PC-3 (cell line): ENCODE measurements around the gene PTPRE. TPM values are rescaled to one million over a fixed set of nuclear protein-coding genes. Genes with fewer than 3 reads are reported as not detected.

ENCODE experiments used
- ATAC-seq: fragments of 200-7000 bp; cut with Tn5 transposase; 2 replicates; pipeline ENCODE4 v1.9.1; 2020; ENCODE audit warnings: mild to moderate bottlenecking, moderate library complexity
- BruUV-seq: library from RNA; stranded (reverse); fragments of 400-500 nt; replicated peaks from 2 replicates; lab custom pipeline; 2021; lab: Mats Ljungman, UMichigan
- CTCF ChIA-PET: fragments of 300-600 bp; sonication (Branson Sonifier 250); formaldehyde crosslinking; loops from one replicate; lab custom pipeline; 2022; ENCODE audit warnings: antibody characterized with exemption; lab: Charles Lee
- POLR2A ChIA-PET: fragments of 300-600 bp; sonication (Branson Sonifier 250); formaldehyde crosslinking; loops from one replicate; lab custom pipeline; 2022; ENCODE audit warnings: antibody characterized with exemption; ENCODE audit not compliant: unreplicated experiment; lab: Charles Lee
- DNase-seq: peaks from one replicate; pipeline ENCODE4 v3.0.0-alpha.2; 2015
- H2AFZ ChIP-seq: fragments of 300-600 bp; sonication (generic); 2 replicates; pipeline ENCODE4 v1.6.0; 2016; ENCODE audit warnings: antibody characterized with exemption, low read length
- H3F3A ChIP-seq: fragments of 300-600 bp; sonication (generic); one replicate; pipeline ENCODE4 v1.6.0; 2017; ENCODE audit warnings: antibody characterized with exemption, low read length, control low read depth, mild to moderate bottlenecking; ENCODE audit not compliant: unreplicated experiment
- H3K27ac ChIP-seq: fragments of 300-600 bp; sonication (generic); 2 replicates; pipeline ENCODE4 v1.5.1; 2016; ENCODE audit warnings: mild to moderate bottlenecking, low read length
- H3K27me3 ChIP-seq: fragments of 300-600 bp; sonication (generic); 2 replicates; pipeline ENCODE4 v1.6.1; 2016; ENCODE audit warnings: low read length, mixed read lengths
- H3K36me3 ChIP-seq: fragments of 300-600 bp; sonication (generic); 2 replicates; pipeline ENCODE4 v1.6.1; 2016; ENCODE audit warnings: low read depth, mixed run types, low read length, mixed read lengths
- H3K4me1 ChIP-seq: fragments of 300-600 bp; sonication (generic); 2 replicates; pipeline ENCODE4 v1.5.1; 2016; ENCODE audit warnings: low read length; ENCODE audit not compliant: insufficient read depth
- H3K4me2 ChIP-seq: fragments of 300-600 bp; sonication (generic); 2 replicates; pipeline ENCODE4 v1.6.0; 2016; ENCODE audit warnings: low read length
- H3K4me3 ChIP-seq: fragments of 300-600 bp; sonication (generic); 2 replicates; pipeline ENCODE4 v1.5.1; 2016; ENCODE audit warnings: mild to moderate bottlenecking, low read length, mixed read lengths
- H3K79me2 ChIP-seq: fragments of 300-600 bp; sonication (generic); 2 replicates; pipeline ENCODE4 v1.6.1; 2017; ENCODE audit warnings: low read length, mixed read lengths
- H3K9ac ChIP-seq: fragments of 300-600 bp; sonication (generic); 2 replicates; pipeline ENCODE4 v1.6.0; 2016; ENCODE audit warnings: mild to moderate bottlenecking, low read length
- H3K9me2 ChIP-seq: fragments of 300-600 bp; sonication (generic); replicated peaks from 2 replicates; pipeline ENCODE4 v1.6.1; 2016; ENCODE audit warnings: mixed run types, low read length, mixed read lengths
- H3K9me3 ChIP-seq: fragments of 300-600 bp; sonication (generic); 2 replicates; pipeline ENCODE4 v1.6.1; 2016; ENCODE audit warnings: low read length, mixed read lengths
- H4K20me1 ChIP-seq: fragments of 300-600 bp; sonication (generic); 2 replicates; pipeline ENCODE4 v1.6.1; 2016; ENCODE audit warnings: low read length, mixed read lengths
- EZH2 ChIP-seq: fragments of 300-600 bp; sonication (generic); IDR thresholded peaks from one replicate; pipeline ENCODE4 v1.6.1; 2017; ENCODE audit warnings: antibody characterized with exemption, mild to moderate bottlenecking, low read length; ENCODE audit not compliant: unreplicated experiment
- EZH2phosphoT487 ChIP-seq: fragments of 300-600 bp; sonication (generic); IDR thresholded peaks from 2 replicates; pipeline ENCODE4 v1.6.1; 2018; ENCODE audit warnings: mild to moderate bottlenecking, antibody characterized with exemption, low read length, borderline replicate concordance
- intact Hi-C: fragments of 100-400 bp; cut with micrococcal nuclease; formaldehyde crosslinking; loops from 2 replicates; pipeline ENCODE4 v1.9.0; 2023
- total RNA-seq: library from RNA; depleted of rRNA; stranded (reverse); fragments of >200 nt; gene quantifications from 2 replicates; pipeline ENCODE4 v1.2.3, GENCODE V29; 2014
- TF ChIP-seq, protein P1 (sequence below): fragments of 300-600 bp; sonication (generic); conservative IDR thresholded peaks from 2 replicates; pipeline ENCODE4 v1.5.1; 2017; ENCODE audit warnings: antibody characterized with exemption, low read depth, mild to moderate bottlenecking, low read length

The PTPRE gene
- total RNA-seq, 1 experiment from 2014 or later = 3.1 TPM

DNA sequence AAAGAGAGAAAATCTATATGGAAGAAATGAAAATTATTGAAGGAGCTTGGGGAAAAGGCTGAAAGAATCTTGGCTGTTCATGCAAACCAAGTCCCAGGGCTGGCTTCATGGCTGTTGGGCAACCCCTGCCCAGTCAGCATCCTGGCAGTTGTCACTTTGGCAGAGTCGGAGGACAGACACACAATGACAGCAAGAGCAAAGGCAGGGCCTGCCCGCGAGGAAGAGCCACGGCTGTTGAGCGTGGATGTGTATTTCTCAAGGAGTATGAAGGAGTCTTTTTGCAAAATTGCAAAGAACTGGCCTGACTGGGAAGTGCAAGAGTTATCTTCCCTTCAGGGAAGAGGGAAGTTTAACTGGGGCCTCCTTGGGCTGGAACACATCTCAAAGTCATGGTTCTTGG is 11.7 kb downstream of the PTPRE start:
- Histone ChIP-seq H2AFZ (no peak overlapping the region), H3K27ac (no peak overlapping the region), H3K4me2 (no peak overlapping the region), H4K20me1 (no peaks in the 10 kb centered on the region), H3K9me2 (no peaks in the 10 kb centered on the region), H3K27me3 (no peaks in the 10 kb centered on the region), H3F3A (no peaks in the 10 kb centered on the region), H3K4me3 (no peak overlapping the region), H3K4me1 (peaks cover 23% of the 10 kb centered on the region), H3K9ac (no peak overlapping the region), H3K79me2 (no peaks in the 10 kb centered on the region), H3K9me3 (no peaks in the 10 kb centered on the region), H3K36me3 (no peaks in the 10 kb centered on the region)
- DNase-seq (no peak), ATAC-seq (no peak)
- TF ChIP-seq EZH2phosphoT487 (no peak), EZH2 (no peak)
- TF ChIP-seq, protein P1, sequence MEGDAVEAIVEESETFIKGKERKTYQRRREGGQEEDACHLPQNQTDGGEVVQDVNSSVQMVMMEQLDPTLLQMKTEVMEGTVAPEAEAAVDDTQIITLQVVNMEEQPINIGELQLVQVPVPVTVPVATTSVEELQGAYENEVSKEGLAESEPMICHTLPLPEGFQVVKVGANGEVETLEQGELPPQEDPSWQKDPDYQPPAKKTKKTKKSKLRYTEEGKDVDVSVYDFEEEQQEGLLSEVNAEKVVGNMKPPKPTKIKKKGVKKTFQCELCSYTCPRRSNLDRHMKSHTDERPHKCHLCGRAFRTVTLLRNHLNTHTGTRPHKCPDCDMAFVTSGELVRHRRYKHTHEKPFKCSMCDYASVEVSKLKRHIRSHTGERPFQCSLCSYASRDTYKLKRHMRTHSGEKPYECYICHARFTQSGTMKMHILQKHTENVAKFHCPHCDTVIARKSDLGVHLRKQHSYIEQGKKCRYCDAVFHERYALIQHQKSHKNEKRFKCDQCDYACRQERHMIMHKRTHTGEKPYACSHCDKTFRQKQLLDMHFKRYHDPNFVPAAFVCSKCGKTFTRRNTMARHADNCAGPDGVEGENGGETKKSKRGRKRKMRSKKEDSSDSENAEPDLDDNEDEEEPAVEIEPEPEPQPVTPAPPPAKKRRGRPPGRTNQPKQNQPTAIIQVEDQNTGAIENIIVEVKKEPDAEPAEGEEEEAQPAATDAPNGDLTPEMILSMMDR = no peak
- intact Hi-C loops = no loop called here
- BruUV-seq = no TSS peak
- CTCF ChIA-PET = interaction anchor here (0.5 kb wide), 1 partner anchor 19 kb away, joined by 3 read pairs; no protein-coding TSS in a partner anchor
- POLR2A ChIA-PET = no interaction called here

DNA sequence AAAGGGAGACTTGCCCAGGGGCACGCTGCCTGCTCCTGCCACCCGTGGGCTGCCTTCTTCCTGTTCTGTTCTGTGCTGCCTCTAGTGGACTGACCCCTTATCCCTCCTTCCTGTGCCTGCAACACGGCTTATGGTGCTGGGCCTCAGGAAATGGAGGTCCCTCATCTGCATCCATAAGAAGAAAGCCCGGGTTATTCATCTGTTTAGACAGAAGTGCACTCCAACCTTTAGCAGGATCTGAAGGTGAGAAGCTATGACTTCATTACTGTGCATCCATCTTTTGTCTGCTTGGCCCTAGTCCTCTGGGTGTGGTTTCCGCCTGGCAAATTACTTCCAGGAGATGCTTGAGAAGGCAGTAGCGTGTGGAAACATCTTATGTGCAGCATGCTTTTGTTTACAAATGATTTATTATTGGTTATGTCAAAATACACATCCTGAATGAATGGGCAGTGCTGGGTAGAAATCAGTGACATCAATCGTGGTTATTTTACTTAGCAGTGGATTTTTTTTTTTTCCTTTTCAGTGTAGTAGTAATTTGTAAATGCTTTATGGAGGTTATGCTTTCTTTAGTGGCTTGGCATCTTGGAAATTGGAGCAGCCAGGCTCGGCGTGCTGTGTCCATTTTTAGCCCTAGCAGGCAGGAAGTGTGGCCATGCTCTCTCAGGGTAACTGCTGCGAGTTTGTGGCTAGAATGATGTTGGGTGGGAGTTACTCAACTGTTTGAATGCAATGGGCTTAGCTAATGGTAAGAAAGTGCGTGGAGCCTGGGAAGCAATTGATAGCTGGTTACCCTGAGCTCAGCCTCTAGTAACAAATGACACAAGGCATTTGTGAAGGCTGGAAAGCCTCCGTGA is 12.7 kb downstream of the PTPRE start:
- no peaks in the 10 kb centered on the region for H3F3A ChIP-seq
- H3K36me3 ChIP-seq = no peaks in the 10 kb centered on the region
- H2AFZ ChIP-seq = no peak overlapping the region
- H3K27ac ChIP-seq = peak overlapping the region; percentile 65
- peak overlapping the region; percentile 27; the same call in 1 of the 2 replicates for H3K9ac ChIP-seq
- ChIA-PET POLR2A (no interaction called here), CTCF (interaction anchor here (0.5 kb wide), 1 partner anchor 20 kb away, joined by 3 read pairs; no protein-coding TSS in a partner anchor)
- peaks cover 24% of the 10 kb centered on the region for H3K4me1 ChIP-seq
- no peaks in the 10 kb centered on the region for H4K20me1 ChIP-seq
- H3K9me2 ChIP-seq = no peaks in the 10 kb centered on the region
- no peak overlapping the region for H3K4me3 ChIP-seq
- no peaks in the 10 kb centered on the region for H3K9me3 ChIP-seq
- ATAC-seq (0 out of 2 replicates have a peak, but pooled peaks have one; percentile 20), DNase-seq (peak; percentile 38)
- no peak overlapping the region for H3K4me2 ChIP-seq
- no TSS peak for BruUV-seq
- no peaks in the 10 kb centered on the region for H3K79me2 ChIP-seq
- H3K27me3 ChIP-seq = no peaks in the 10 kb centered on the region
- intact Hi-C loops = no loop called here
- no peak for TF ChIP-seq EZH2phosphoT487
- TF ChIP-seq, protein P1 = peak; percentile 38; the same call in 1 of the 2 replicates
